SHP77 (cell line): ENCODE results near the gene NLGN1.

ENCODE experiments used
- DNase-seq, 2 experiments: peaks; one replicate each; lab custom pipeline; 2025; lab: John Stamatoyannopoulos, UW

NLGN1 gene

DNA sequence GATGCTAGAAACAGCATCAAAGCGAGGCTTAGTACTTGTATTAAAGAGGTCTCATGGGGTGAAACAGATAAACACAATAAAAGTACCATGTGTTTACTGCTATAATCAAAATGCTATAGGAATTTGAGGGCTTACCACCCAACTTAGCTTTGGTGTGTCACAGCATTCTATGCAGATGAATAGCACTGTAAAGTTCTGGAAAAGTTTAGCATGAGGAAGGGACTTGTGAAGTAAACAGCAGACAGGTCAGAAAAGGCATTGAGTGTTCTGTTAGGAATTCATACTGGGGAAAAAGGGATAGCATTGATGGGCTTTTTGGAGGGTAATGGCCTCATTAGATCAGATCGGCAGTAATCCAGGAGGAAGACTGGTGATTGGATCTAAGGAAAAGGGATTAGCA is 505.3 kb downstream of the NLGN1 start:
- no peak for DNase-seq

DNA sequence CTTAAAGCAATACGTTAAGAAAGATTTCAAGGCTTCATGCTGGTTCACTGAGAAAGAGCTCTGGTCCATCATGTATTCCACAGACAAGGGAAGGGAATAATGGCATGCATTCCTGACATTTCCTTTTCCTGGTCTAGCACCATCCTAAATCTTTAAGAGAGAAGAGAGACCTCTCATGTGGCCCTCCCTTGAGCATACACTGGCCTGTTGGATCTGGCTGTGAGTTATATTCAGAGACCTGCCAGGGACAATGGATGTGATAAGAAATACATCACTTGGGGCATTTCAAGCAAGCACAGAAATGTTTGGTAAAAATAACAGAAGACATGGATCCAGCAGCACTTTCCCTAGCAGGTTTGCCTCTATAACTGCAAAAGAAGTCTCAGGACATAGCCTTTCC is 507.8 kb downstream of the NLGN1 start:
- DNase-seq = no peak

DNA sequence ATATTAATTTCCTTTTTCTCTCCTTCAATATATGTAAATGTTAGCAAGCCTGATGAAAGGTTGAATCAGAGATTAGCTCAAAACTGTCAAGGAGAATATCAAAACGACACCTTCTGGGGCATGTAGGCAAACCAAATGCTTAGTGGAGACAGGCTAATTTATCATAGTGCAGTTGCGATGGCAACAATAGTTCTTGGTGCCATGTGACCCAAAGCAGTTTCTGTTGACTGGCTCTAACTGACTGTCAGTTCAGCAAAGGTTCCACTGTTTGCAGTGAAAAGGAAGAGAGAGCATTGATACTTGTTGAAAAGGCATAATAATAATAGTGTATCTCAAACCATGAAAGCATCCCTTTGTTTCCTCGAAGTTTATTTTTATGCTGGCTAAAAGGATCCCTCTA is 513.9 kb downstream of the NLGN1 start:
- no peak for DNase-seq

- no peak for DNase-seq
Observed at GRCh38 chr3:173912126-173912525, 514.6 kb downstream of the NLGN1 start.

GRCh38 chr3:173913397-173913796 is 515.9 kb downstream of the NLGN1 start:
- no peak for DNase-seq

GRCh38 chr3:173913974-173914421 is 516.5 kb downstream of the NLGN1 start:
- DNase-seq = no peak

- DNase-seq = no peak
Observed at GRCh38 chr3:173916799-173917198, 519.3 kb downstream of the NLGN1 start.

DNA sequence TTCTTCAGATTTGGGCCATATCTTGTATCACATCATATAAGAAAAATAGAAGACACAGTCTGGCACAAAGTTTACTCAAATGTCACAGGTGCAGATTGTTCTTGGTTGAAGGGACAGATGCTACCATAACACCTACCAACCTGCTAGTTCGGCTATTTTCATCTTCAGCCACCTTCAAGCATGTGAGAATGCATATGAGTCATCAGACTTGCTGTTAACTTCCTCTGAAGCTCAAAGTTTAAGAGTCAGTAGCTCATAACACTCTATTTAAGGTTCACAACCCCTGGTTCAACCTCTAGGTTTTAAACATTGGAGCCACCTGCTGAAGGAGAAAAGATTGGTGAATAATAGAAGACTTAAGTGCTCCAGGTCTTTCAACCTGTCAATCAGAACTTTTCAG is 522.8 kb downstream of the NLGN1 start:
- DNase-seq = no peak

DNA sequence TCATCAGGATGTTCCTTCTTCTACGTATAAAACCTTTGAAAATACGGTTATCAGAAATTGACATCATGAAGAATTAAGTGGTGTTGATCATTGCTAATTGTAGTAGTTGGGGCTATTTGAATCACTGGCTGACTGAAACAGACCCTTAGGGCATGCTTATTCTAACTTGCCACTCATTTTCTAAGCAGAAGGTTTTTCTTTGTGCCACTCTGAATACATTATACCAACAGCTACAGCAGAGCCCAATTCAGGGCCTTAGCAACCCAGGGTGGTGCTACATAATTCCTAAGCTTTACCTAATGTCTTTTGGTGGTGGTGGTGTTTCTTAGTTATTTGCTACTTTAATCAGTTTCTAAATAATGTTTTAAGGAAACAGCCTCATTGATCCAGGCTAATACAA is 524.2 kb downstream of the NLGN1 start:
- no peak for DNase-seq

- no peak for DNase-seq
Observed at GRCh38 chr3:173923204-173923603, 525.7 kb downstream of the NLGN1 start.

DNA sequence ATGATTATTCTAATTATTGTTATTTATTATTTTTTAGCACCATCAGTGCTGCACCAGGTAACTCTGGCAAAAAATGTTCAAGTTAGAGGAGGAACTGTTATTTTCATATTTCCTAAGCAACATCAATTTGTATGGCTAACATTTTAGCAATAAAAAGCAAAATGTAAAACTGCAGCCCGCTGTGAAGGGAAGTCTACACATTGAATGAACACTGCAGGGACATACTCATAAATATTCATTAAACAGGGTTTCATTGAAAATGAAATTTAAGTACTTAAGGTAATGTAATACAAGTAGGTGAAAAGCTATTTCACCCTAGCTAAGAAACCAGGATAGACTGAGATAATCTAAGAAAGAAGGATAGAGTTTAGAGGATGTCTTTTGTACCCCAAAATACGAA is 532.7 kb downstream of the NLGN1 start:
- no peak for DNase-seq

- DNase-seq = peak in 1 of 2 experiments; percentile 11
Observed at GRCh38 chr3:173932624-173933023, 535.1 kb downstream of the NLGN1 start.

DNA sequence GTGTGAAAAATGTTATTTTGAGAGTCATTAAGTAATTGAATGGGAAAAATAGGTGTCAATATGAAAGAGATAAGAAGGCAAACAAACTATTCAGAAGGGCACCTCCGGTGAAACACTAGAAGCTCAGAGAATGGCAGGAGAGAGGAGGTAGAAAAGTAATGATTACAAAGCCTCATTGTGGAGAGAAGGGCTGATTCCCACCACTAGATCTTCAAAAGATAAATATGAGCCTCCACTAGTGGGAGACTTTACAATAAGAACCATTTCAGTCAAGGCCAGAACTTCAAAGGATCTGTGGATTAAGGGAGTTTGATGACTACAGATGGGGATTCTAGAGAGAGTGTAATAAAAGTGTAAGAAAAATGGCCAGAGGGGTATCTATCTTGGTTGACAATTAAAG is 535.6 kb downstream of the NLGN1 start:
- no peak for DNase-seq

DNA sequence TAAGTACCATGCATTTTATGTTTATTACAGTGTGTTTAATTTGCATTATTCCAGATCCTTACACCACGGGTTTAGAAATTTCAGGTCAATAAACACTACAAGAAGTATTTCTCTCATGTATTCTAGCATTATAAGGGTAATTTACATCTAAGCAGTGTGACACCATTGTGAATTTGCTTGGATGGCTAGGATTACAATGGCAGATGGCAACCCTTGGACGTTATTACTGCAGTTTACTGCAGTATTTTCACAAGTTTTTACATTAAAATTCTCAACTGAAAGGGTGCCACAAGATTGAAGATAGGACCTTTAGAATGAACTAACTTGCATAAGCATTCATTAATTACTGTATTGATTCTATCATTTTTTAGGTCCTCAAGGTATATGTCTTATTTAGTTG is 538.8 kb downstream of the NLGN1 start:
- no peak for DNase-seq

- peak; percentile 57 for DNase-seq
Observed at GRCh38 chr3:173938159-173938558, 540.6 kb downstream of the NLGN1 start.

DNA sequence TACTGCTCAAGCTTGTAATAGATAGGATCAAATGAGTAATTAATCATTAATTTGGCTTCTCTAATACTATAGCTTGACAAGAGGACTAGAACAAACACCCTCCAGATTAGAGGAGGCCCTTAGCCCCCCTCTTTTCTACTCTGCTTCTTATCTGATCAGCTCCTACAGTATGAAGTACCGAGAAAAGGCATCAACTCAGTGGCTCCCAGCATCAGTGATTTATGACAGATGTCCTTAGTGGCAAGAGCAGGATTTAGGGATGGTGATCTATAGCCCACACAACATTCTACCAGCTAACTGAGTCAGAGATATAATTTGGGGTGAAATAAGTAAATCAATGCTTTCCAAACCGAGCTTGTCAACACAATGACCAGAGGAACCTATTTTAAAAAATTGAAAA is 541.1 kb downstream of the NLGN1 start:
- peak in 1 of 2 experiments; percentile 21 for DNase-seq

GRCh38 chr3:173939331-173939730 is 541.8 kb downstream of the NLGN1 start:
- no peak for DNase-seq

- DNase-seq = no peak
Observed at GRCh38 chr3:173943264-173943663, 545.7 kb downstream of the NLGN1 start.

DNA sequence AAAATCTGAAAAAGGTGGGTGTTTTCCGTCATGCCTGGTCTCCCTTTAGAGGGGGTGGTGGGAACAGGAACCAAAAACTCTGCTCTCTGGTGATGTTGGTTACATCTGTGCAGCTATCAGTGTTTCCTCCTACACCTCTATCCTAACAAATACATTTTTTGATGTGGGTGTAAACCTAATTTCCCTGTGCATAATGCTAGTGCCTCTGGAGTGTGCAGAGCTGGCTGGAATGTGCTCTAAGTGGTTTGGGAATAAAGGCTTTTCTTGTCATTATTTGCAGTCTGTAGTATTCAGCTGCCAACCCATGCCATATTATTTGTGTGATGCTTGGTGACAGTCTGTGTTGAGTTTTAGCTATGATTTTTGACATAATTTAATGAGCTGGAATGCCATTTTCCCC is 547.6 kb downstream of the NLGN1 start:
- DNase-seq = no peak

DNA sequence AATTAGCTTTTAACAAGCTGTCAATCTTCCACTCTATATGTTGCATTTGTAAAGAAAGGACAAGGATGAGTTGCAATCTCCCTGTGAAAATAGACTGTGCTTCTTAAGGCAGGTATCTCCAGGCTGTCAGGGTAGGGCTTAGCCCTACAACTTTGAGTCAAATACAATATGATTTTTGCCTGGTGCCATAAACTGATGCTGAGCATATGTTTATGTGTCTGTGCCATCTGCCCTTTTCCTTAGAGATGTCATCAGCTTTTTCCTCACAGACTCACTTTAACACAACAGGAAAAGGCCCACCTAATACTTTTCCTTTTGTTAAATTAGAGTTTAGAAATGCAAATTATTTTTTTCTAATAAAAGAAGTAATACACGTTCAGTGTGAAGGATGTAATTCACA is 548.3 kb downstream of the NLGN1 start:
- DNase-seq = no peak

DNA sequence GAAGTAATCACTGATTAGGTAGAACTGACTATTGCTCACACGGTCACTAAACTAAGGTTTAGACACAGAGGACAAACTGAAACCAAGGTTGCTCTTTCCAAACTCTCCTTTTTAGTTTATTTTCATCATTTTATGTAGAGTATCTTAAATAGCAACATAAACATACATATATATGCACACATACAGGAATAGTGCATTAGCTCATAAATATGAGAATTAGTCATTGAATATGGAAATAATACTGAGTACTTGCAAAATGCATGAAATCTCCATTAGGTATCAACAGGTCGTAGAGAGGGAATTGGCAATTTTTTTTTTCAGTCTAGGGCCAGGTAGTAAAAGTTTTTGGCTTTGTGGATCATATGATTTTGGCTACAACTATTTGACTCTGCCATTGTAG is 557.1 kb downstream of the NLGN1 start:
- DNase-seq = no peak

GRCh38 chr3:173957646-173958045 is 560.1 kb downstream of the NLGN1 start:
- DNase-seq = no peak

DNA sequence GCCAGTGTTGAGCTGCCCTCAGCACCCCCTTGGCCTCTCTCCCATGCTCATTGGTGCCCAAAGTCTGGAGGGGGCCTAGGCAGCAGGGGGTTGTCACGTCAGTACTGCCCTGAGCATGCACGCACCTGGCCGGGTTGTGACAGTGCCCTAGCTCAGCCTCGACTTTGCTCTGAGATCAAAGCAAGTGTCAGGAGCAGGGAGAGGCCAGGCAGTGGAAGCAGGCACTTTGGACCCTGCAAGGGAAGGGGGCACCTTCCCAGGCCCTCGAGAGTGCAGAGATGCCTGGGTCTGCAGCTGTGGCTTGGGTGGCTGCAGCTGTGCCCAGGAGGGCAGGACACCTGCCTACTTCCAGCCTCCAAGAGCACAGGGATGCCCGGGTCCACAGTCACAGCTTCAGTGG is 561.3 kb downstream of the NLGN1 start:
- no peak for DNase-seq

DNA sequence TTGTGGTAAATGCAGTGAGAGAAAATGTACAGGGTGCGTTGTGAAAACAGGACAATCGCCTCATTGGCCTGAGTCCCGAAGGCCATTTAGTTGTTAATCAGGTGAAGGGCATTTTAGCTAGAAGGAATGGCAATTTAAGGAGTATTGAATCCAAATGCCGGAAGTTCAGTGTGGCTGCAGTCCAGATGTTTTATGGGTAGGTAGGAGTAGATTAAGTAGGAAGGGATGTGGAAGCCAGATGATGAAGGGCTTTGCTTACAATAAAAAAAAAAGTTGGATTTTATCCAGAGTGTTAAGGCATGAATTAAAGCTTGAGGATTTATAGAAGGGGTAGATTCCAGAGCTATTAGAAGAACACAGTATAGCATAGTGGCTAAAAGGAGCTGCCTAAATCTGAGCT is 572.7 kb downstream of the NLGN1 start:
- no peak for DNase-seq

DNA sequence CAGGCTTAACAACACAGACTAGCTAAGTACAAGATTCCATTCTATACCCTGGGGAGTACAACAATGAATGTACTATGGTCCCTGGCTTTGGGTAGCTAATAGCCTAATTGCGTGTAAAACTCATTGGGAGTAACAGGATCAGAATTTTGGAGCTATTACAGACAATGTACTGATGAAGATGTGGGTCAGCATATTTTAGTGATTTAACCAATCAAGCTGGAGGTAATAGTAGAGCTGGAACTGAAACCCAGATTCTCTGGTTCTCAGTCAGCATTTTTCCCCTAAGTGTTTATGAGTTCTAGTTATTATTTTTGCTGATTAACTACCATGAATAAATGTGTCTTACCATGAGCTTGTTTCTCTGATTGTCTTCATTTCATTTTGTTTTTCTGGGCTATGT is 578.7 kb downstream of the NLGN1 start:
- DNase-seq = no peak
